ENCODE measurements around the gene ANXA10.
A peak's percentile ranks its signal among the peaks of the same experiment; 100 is the strongest.
"Not testable (repeated sequence)": the region's sequence is repeated elsewhere in the genome, so short reads cannot be mapped to it uniquely, and the experiment has no call there.

ANXA10 gene

GRCh38 chr4:168119890-168120289 lies 27.6 kb downstream of the ANXA10 start:
- DNase-seq, result no peak

- DNase-seq, result no peak
Measured at GRCh38 chr4:168120811-168121210, 28.5 kb downstream of the ANXA10 start.

- DNase-seq, result no peak
Measured at GRCh38 chr4:168124008-168124641, 31.8 kb downstream of the ANXA10 start.

DNA sequence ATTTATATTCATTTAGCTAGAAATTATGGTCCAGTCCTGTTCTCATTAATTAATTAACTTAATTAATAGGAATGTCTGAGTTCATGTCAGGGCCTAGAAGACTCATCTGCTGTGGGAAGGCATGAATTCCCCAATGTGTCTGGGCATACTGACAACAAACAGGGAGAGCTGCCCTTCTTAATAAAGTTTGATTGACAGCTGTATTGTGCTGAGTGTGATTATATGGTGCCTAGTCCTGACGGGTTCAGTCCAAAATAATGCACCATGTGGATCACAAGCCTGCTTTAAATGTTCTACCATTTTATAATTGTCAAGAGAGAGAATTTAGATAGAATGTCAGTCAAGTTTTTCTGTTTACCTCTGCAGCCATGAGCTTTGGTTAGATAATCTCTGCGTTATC lies 34.6 kb downstream of the ANXA10 start:
- no peak for DNase-seq

DNA sequence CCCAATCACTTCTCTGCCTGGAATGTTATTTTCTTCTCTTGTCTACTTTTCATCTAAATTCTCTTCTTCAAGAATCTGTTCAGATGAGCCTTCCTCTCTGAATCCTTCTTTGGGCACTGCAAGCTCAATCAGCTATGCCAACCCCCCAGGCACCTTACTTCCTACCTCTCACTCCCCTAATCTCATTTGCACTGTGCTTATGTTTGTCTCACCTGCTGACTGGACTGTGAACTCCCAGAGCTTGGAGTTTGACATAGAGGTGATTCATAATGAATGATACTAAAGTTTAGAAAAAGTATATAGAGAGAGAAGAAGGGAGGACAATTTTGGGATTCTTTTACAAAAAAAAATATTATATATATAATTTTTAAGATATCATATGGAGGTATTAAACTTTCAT lies 36.3 kb downstream of the ANXA10 start:
- DNase-seq, result no peak

DNA sequence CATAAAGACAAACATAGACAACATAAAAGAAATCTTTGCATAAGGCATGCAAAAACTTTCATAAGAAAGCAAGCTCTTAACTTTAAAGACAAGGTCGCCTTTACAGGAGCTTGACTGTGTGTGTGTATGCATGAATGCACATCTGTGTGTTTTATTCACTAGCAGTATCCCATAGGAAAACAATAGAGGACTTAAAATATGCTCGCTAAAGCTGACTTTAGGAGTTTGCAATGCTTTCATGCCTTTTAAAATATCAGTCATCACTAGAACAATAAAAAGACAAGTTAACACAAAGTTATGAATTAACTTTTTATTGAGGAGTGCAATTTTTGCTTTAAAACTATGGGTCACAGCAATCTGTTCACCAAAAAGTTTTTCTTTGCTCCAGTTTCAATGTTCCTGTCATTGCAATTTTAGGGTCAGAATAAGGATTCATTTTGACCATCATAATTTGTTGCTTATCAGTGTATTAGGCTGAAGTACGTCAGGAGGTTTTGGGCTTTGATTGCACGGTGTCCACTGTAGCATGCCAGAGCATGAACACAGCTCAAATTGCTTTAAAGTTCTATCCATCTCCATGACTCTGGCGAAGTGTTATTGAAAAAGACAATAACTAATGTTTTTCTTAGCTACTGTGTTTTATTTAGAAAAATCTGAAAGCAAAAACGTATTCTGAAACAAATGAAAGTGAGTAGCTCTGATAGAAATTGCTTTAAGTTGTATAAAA lies 36.9 kb downstream of the ANXA10 start:
- no peak for DNase-seq

DNA sequence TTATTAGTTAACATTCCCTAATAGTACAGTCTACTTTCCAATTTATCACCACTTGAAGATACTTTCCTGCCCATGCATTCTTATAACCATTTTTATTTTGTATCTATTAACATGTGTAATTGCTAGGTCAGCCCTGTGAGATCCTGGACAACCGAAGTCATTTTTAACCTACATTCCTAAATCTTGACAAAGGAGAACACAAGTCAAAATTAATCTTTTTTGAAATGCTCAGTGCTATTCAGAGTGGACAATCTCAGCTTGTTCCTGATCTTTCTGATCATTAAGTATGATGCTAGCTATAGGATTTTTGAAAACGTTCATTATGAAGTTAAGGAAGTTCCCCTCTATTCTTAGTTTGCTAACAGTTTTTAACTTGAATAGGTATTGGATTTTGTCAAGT lies 37.5 kb downstream of the ANXA10 start:
- no peak for DNase-seq

GRCh38 chr4:168131196-168131595 lies 38.9 kb downstream of the ANXA10 start:
- no peak for DNase-seq

- DNase-seq, result no peak
Measured at GRCh38 chr4:168134651-168135050, 42.3 kb downstream of the ANXA10 start.

DNA sequence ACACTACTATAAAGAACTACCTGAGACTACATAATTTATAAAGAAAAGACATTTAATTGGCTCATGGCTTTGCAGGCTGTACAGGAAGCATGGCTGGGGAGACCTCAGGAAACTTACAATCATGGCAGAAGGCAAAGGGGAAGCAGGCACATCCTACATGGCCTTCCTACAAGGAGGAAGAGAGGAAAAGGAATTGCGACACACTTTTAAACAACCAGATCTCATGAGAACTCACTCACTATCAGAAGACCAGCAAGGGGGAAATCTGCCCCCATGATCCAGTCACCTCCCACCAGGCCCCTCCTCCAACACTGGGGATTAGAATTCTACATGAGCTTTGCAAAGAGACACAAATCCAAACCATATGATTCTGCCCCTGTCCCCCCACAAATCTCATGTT lies 43.5 kb downstream of the ANXA10 start:
- not testable (repeated sequence) for DNase-seq

GRCh38 chr4:168137695-168138094 lies 45.4 kb downstream of the ANXA10 start:
- DNase-seq, result not testable (repeated sequence)

GRCh38 chr4:168138143-168138542 lies 45.8 kb downstream of the ANXA10 start:
- DNase-seq, result no peak

DNA sequence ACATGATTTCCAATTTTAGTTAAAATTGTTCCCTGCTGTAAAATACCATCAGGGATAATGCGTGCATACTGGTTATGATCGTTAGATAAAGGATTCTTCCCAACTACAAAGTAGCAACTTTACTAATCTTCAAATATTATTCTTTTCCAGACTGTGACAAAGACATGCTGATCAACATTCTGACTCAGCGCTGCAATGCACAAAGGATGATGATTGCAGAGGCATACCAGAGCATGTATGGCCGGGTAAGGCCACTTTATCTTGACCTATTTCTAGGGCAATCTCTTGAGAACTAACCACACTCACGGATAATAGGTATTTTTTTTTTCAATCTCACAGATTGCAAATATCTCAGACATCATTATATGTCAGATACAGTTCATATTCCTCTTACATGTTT lies 47.0 kb downstream of the ANXA10 start:
- DNase-seq, result no peak

DNA sequence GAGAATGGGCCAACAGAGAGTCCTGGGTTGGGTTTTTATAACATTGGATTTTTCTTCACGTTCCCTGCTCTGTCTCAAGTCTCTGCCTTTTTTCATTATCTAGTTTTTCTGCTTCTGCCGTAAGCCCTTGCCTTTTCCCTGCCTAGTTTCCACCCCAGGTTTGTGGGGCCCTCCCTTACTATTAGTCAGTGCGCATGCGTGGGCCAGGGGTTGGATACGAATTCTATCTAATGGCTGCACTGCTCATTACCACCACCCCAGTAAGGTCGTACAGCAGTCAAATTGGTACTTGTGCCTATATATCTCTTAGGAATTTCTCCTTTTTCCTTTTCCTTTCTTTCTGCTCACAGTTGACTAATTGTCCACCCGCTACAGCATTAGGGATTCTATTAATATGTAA lies 49.4 kb downstream of the ANXA10 start:
- DNase-seq, result no peak

GRCh38 chr4:168143601-168144000 lies 51.3 kb downstream of the ANXA10 start:
- DNase-seq, result no peak

DNA sequence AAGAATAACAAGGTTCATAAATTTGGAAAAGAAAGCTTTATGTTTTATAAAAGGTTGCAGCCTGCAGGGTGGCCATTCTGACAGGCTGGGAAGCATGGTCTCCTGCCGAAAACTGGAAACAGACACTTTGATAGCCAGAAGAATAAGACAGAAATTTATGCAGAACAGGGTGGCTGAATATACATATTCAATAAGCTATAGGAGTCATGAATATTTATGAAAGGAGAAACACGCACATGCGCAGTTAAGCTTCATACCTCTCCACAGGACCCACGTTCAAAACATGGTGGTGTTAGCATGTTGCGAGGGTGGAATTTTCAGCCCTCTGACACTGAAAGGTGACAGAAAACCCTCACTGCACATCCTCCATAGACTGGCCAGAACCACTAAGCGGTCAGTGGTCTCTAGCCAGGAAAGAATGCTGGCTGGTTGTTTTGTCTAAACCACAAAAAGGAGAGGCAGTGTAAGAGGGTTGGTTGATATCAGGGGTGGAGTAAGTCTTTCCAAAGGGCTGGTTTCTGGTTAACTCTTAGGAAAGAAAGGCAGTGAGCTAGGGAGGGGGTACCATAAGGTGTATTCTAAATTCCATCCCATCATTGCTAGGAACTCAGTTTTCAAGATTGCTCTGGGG lies 58.2 kb downstream of the ANXA10 start:
- DNase-seq, result no peak

- no peak for DNase-seq
Measured at GRCh38 chr4:168151327-168151726, 59.0 kb downstream of the ANXA10 start.

- no peak for DNase-seq
Measured at GRCh38 chr4:168152837-168153500, 60.6 kb downstream of the ANXA10 start.

DNA sequence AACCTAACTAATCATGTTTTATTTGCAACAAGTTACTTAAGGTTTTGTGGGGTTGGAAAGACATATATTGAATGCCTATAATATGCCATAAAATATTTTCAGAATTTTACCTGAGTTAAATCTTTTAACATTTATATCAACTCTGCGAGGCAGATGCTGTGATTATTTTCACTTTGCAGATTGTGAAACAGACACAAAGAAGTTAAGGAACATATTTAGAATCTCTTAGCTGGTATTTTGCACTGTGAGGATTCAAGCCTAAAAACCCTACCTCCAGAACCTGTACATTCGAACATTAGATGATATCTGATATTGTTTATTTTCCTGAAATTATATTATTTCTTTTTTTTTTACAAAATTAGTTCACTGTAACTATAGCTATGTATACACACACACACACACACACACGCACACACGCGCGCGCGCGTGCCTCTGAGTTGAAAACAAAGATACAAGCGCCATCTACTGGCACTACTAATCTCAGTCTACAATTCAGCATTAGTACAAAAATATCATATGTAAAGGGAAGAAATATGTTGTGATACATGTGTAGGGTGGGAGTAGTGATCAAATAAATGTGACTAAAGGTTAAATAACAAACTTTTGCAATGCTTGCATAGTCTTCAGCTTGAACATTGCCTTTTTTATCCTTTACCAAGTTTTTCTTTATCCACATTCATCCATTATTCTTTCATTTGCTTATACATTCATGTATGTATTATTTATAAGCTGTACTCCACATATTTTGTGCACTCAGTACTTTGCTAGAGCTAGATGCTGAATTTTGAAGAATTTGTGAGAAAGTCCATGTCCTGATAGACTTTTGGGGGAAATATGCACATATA lies 61.5 kb downstream of the ANXA10 start:
- peak; percentile 89 for DNase-seq

DNA sequence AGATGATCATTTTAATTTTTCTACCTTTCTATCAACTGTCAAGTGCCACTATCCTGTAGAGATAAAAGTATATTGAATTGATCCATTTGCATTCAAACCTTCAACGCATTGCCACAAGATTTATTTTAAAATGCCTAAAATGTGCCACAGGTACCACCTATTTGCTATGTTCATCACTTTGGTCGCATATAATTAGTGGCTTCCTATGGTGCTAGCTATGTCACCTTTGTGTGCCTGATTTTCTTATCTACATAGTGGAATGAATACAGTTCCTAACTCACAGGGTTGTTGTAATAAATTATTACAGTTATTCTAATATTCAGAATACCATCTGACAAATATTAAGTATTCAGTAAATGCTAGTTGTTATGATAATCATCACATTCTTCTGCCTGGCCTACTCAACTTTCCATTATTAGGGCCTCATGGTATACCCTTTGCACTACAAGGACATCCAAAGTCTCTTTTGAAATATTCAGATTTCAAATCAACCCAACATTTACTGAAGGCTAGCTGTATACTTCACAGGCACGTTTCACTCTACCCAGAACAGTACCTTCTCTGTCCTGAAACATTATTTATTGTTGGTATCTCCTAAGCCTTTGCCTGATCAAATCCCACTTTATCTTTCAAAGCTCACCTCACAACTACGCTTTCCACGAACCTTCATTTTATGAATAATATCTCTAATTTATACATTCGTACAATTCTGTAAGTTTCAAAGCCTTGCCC lies 62.4 kb downstream of the ANXA10 start:
- DNase-seq, result no peak

- DNase-seq, result peak; percentile 16
Measured at GRCh38 chr4:168162604-168163003, 70.3 kb downstream of the ANXA10 start.

- no peak for DNase-seq
Measured at GRCh38 chr4:168163106-168163505, 70.8 kb downstream of the ANXA10 start.

Data from DMS53 (cell line).